Activated B cell treated with CpG ODN at 0.5 μM for 24 hours (primary cell): Measurements from ENCODE around the gene CYB5R3. TPM values are rescaled to one million over a fixed set of nuclear protein-coding genes. Genes with fewer than 3 reads are reported as not detected.
"Not testable (repeated sequence)": the region's sequence is repeated elsewhere in the genome, so short reads cannot be mapped to it uniquely, and the experiment has no call there.

Source experiments
- ATAC-seq: fragments of 200-7000 bp; cut with Tn5 transposase; one replicate; pipeline ENCODE4 v1.10.0; 2021; ENCODE audit warnings: low read depth, mild to moderate bottlenecking, moderate library complexity
- CTCF ChIA-PET: fragments of 350-600 bp; sonication (Branson Sonifier 250); formaldehyde crosslinking; loops from one replicate; lab custom pipeline; 2021; ENCODE audit warnings: antibody characterized with exemption; lab: Charles Lee
- POLR2A ChIA-PET: fragments of 350-600 bp; sonication (Branson Sonifier 250); formaldehyde crosslinking; loops from one replicate; lab custom pipeline; 2021; ENCODE audit warnings: antibody characterized with exemption; lab: Charles Lee
- DNase-seq: peaks from one replicate; pipeline ENCODE4 v3.0.0; 2022
- H3K27ac Mint-ChIP-seq: one replicate; pipeline ENCODE4 v1.8.0; 2020; ENCODE audit warnings: mixed read lengths
- H3K27me3 Mint-ChIP-seq: one replicate; pipeline ENCODE4 v1.8.0; 2021; ENCODE audit warnings: mixed read lengths
- H3K36me3 Mint-ChIP-seq: one replicate; pipeline ENCODE4 v1.8.0; 2021; ENCODE audit warnings: low read depth, mixed read lengths
- H3K4me1 Mint-ChIP-seq: one replicate; pipeline ENCODE4 v1.8.0; 2021; ENCODE audit warnings: mixed read lengths
- H3K4me3 Mint-ChIP-seq: one replicate; pipeline ENCODE4 v1.8.0; 2020; ENCODE audit warnings: mild to moderate bottlenecking, mixed read lengths
- H3K9me3 Mint-ChIP-seq: one replicate; pipeline ENCODE4 v1.8.0; 2020; ENCODE audit warnings: mixed read lengths
- CTCF ChIP-seq: fragments of 200-600 bp; IDR thresholded peaks from one replicate; pipeline ENCODE4 v1.8.0; 2022; ENCODE audit warnings: antibody characterized with exemption, mild to moderate bottlenecking
- intact Hi-C: fragments of 100-400 bp; cut with micrococcal nuclease; formaldehyde crosslinking; loops from one replicate; pipeline ENCODE4 v1.15.1; 2024
- total RNA-seq: library from RNA; stranded (reverse); gene quantifications from 2 replicates; pipeline ENCODE4 v1.2.3, GENCODE V29; 2022

The CYB5R3 gene
- total RNA-seq, 1 donor from 2014 or later, result 91.7 TPM

DNA sequence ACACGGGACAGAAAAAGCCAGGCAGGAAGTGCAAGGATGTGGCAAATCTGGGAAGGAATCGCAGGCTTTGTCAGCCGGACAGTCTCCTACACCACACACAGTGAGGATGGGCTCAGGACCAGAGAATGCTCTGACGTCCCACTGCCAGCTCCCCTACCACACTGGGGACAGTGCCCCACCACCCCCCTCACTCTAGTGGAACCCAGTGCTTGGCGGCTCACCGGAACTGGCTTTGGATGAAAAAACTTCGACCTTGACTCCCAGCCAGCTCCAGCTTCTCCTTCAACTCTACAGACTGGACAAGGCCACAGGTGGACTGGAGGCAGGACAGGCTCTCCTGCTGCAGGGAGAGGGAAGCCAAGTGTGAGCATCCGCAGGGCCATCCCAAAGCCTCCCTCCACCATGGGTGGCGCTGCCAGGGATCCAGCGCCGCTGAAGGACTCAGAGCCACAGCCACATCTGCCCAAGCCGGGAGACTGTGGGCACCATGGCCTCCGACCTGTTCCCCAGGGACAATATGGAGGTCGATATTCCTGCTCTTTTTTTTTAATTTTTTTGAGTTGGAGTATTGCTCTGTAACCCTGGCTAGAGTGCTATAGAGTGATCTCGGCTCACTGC is 71.5 kb downstream of the CYB5R3 start:
- no peak overlapping the region for H3K4me3 Mint-ChIP-seq
- H3K27ac Mint-ChIP-seq, result no peak overlapping the region
- no peak for DNase-seq
- H3K36me3 Mint-ChIP-seq, result peaks cover 38% of the 10 kb centered on the region
- peaks cover 14% of the 10 kb centered on the region for H3K4me1 Mint-ChIP-seq
- no peak for ATAC-seq
- intact Hi-C loops, result no loop called here
- CTCF ChIA-PET, result no interaction called here
- no peaks in the 10 kb centered on the region for H3K27me3 Mint-ChIP-seq
- POLR2A ChIA-PET, result no interaction called here
- no peak for TF ChIP-seq CTCF
- H3K9me3 Mint-ChIP-seq, result no peaks in the 10 kb centered on the region

DNA sequence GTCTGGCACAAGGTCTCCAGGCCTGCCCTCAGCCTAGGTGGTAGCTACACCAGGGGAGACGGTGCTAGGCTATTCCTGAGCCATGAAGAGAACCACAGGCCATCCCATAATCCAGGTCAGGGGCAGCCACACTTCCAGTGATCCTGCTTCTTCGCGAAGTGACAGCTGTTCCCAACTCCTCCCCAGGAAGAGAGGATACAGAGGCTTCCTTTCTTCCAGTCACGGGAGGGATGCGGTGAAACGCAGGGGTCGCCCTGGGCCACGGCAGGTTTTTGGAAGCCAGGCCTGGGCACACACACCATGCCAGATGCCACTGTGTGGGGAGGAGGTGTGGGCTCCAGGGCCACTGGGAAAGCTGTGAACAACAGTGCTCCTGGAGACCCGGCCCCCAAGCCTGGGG is 72.1 kb downstream of the CYB5R3 start:
- CTCF ChIA-PET, H3K4me3 Mint-ChIP-seq, H3K4me1 Mint-ChIP-seq, H3K27me3 Mint-ChIP-seq, ATAC-seq, DNase-seq, POLR2A ChIA-PET, intact Hi-C loops, H3K9me3 Mint-ChIP-seq, H3K27ac Mint-ChIP-seq: not testable (repeated sequence)
- peaks cover 43% of the 10 kb centered on the region for H3K36me3 Mint-ChIP-seq

DNA sequence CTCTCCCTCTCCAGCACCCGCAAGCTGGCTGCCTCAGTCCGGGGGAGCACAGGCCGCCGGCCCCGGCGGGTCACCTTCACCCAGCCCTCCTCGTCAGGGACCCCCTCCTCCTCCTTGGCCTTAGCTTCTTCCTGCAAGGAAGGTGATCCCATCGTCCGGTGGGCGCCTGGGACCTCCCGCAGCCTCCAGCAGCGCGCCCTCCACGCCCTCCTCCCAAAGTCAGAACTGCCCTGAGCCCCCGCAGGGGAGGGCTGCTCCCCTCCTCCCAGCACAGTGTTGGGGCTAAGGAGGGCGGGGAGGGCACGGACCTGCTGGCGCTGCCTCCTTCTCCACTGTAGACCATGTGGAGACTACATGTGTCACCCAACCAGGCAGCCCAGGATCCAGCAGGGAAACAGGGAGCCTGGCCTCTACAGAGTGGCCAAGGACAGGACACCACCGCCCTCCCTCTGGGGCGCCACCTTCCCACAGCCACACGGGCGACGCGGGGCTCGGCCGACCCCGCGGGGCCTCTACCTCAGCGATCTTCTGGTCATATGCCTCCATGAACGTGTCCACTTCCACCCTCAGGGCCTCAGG is 73.1 kb downstream of the CYB5R3 start:
- ATAC-seq, POLR2A ChIA-PET, H3K27ac Mint-ChIP-seq, H3K27me3 Mint-ChIP-seq, CTCF ChIA-PET, H3K4me1 Mint-ChIP-seq, H3K4me3 Mint-ChIP-seq, DNase-seq, intact Hi-C loops, H3K9me3 Mint-ChIP-seq: not testable (repeated sequence)
- H3K36me3 Mint-ChIP-seq, result peaks cover 49% of the 10 kb centered on the region

DNA sequence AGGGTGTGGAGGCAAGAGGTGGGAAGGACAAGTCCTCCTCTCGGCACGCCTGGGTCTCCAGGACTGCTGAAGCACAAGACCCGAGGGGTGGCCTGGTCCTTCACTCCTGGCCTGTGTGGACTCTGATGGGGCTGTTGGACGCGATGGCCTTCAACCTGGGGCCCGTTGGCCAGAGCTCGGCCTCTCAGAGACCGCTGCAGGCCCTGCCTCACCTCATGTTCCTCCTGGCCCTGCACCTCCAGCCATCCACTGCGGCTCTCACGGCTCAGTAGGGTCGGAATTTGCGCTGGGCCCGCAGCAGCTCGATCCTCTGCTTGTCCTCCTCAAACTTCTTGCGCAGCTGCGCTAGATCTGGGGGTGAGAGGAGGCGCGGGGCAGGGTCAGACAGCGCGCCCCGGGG is 74.7 kb downstream of the CYB5R3 start:
- CTCF ChIA-PET, result not testable (repeated sequence)

DNA sequence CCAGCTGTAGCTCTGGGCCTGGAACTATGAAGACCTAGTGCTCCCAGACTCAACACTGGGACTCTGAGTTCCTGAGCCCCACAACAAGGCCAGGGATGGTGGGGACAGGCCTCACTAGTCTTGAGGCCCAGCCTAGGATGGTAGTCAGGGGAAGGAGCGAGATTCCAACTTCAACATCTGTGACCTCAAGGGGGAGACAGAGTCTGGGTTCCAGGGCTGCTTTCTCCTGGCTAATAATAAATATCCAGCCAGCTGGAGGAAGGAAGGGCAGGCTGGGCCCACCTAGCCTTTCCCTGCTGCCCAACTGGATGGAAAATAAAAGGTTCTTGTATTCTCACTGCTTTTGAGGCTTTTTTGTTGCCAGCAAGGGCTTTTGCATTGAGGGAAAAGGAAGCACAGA is 75.1 kb downstream of the CYB5R3 start:
- POLR2A ChIA-PET, DNase-seq, H3K4me3 Mint-ChIP-seq, H3K4me1 Mint-ChIP-seq, H3K27me3 Mint-ChIP-seq, H3K27ac Mint-ChIP-seq, H3K9me3 Mint-ChIP-seq, intact Hi-C loops, CTCF ChIA-PET, ATAC-seq: not testable (repeated sequence)
- peaks cover 58% of the 10 kb centered on the region for H3K36me3 Mint-ChIP-seq

More for the DNA sequence above, 74.7 kb downstream of the CYB5R3 start:
- peaks cover 58% of the 10 kb centered on the region for H3K36me3 Mint-ChIP-seq
- DNase-seq, H3K9me3 Mint-ChIP-seq, POLR2A ChIA-PET, H3K27ac Mint-ChIP-seq, H3K27me3 Mint-ChIP-seq, H3K4me3 Mint-ChIP-seq, intact Hi-C loops, ATAC-seq, H3K4me1 Mint-ChIP-seq: not testable (repeated sequence)

DNA sequence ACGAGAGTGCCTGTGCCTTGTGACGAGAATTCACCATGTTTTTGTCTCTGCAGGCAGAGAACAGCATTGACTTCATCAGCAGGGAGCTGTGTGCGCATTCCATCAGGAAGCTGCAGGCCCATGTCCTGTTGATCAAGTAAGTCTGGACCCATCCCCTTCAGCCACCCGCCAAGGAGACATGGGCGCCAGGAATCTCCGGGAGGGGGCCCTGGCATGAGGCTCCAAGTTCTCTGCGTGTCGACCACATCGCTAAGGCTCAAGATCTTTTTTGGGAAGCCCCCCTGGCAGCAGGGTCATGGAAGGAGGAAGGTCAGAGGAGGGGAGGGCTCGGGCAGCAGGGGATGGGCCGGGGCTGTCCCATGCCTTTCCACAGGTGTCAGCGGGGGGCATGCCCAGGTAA is 78.1 kb downstream of the CYB5R3 start:
- H3K27me3 Mint-ChIP-seq, H3K9me3 Mint-ChIP-seq, DNase-seq, ATAC-seq, intact Hi-C loops, H3K27ac Mint-ChIP-seq, H3K4me1 Mint-ChIP-seq, CTCF ChIA-PET, POLR2A ChIA-PET, H3K4me3 Mint-ChIP-seq: not testable (repeated sequence)
- peaks cover 40% of the 10 kb centered on the region for H3K36me3 Mint-ChIP-seq

DNA sequence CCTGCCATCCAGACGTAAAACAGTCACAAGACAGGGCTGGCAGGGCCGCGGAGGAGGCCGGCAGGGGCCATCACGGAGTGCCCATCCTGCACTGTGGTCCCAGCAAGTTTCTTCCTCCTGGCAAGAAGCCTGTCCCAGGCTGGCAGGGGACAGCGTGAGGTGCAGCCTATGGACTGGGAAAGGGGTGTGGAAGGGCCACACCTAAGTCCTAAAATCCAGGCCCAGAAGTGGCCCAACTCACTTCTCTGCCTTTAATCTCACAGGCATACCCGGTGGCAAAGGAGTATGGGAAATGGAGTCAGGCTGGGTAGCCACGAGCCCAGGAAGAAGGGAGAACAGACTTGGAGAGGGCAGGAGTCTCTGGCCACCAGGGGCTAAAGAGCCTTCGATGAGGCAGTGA is 78.6 kb downstream of the CYB5R3 start:
- DNase-seq, H3K9me3 Mint-ChIP-seq, H3K4me1 Mint-ChIP-seq, ATAC-seq, H3K27me3 Mint-ChIP-seq, H3K4me3 Mint-ChIP-seq, POLR2A ChIA-PET, intact Hi-C loops, H3K27ac Mint-ChIP-seq, CTCF ChIA-PET: not testable (repeated sequence)
- H3K36me3 Mint-ChIP-seq, result peaks cover 37% of the 10 kb centered on the region

DNA sequence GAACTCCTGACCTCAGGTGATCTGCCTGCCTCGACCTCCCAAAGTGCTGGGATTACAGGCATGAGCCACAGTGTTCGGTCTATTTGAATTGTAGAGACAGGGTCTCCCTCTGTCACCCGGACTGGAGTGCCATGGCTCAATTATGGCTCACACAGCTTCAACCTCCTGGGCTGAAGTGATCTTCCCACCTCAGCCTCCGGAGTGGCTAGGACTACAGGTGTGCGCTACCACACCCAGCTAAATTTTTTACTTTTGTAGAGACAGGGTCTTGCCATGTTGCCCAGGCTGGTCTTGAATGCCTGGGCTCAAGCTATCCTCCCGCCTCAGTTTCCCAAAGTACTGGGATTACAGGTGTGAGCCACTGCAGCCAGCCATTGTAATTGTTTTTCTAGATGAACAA is 81.2 kb downstream of the CYB5R3 start:
- H3K4me1 Mint-ChIP-seq, DNase-seq, intact Hi-C loops, H3K9me3 Mint-ChIP-seq, ATAC-seq, H3K27me3 Mint-ChIP-seq, H3K4me3 Mint-ChIP-seq, H3K27ac Mint-ChIP-seq: not testable (repeated sequence)
- H3K36me3 Mint-ChIP-seq, result peaks cover 28% of the 10 kb centered on the region
- ChIA-PET POLR2A (interaction anchor here (0.6 to 1.2 kb wide), 3 partner anchors 8 to 60 kb away, joined by 3 to 4 read pairs (median 3); no protein-coding TSS in a partner anchor), CTCF (interaction anchor here (0.8 kb wide), 1 partner anchor 31 kb away, joined by 3 read pairs; no protein-coding TSS in a partner anchor)

Other genes starting within 250 kb of the CYB5R3 start
- gene NFAM1, start 217.0 kb downstream of the CYB5R3 start, total RNA-seq, result 0.12 and 0.18 TPM in 2 replicates
- gene RRP7A, start 129.6 kb downstream of the CYB5R3 start, total RNA-seq, result 129 and 135 TPM in 2 replicates
- gene SERHL2, start 95.4 kb downstream of the CYB5R3 start, total RNA-seq, result 0.91 and 1.7 TPM in 2 replicates
- gene POLDIP3, start 34.5 kb downstream of the CYB5R3 start, total RNA-seq, result 77.1 and 77.5 TPM in 2 replicates
- gene ATP5MGL, start 8.8 kb downstream of the CYB5R3 start, total RNA-seq, result 2.1 and 3.4 TPM in 2 replicates
- gene A4GALT, start 71.5 kb upstream of the CYB5R3 start, total RNA-seq, result 16.9 and 18.4 TPM in 2 replicates
- gene ARFGAP3, start 207.9 kb upstream of the CYB5R3 start, total RNA-seq, result 35.2 and 37.3 TPM in 2 replicates